Dedifferentiated amniotic fluid mesenchymal stem cell (primary cell): ENCODE measurements around the gene MAPKAP1.

Experiments
- DNase-seq: peaks from one replicate; pipeline ENCODE4 v3.0.0-alpha.2; 2016; ENCODE audit errors: extremely low spot score

The MAPKAP1 gene

DNA sequence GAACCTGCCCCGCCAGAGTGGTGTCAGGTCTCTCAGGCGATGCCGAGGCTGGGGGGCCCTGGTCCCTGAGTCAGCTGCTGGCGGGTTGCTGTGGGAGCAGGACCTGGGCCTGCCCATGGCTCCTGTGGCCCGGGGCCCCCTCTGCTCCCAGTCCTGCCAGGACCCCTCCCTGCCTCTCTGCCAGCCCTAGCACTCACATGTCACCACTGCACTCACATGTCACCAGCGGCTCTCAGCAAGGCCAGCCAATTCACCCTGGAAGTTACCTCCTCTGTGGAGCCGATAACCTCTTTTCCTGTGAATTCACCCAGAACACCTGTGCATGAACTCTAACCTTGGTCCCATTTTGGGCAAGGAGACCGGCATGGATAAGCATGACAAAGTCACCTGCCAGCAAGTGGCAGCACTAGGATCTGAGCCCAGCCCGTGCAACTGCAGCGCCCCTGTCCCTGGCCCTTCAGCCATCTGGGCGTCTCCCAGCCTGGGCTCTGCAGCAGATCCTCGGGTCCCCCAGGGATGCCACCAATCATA is 275.2 kb downstream of the MAPKAP1 start:
- DNase-seq: no peak

DNA sequence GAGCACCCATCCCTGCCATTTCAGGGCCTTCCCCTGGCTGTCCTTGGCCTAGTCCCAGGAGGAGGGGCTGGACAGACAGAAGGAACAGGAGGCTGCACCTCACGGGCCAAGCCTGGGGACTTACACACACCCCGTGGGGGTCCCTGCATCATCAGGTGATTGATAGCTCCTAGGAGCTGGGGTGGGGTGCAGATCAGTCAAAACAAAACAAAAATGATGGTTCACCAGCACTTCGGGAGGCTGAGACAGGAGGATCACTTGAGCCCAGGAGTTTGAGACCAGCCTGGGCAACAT is 276.0 kb downstream of the MAPKAP1 start:
- DNase-seq: no peak

DNA sequence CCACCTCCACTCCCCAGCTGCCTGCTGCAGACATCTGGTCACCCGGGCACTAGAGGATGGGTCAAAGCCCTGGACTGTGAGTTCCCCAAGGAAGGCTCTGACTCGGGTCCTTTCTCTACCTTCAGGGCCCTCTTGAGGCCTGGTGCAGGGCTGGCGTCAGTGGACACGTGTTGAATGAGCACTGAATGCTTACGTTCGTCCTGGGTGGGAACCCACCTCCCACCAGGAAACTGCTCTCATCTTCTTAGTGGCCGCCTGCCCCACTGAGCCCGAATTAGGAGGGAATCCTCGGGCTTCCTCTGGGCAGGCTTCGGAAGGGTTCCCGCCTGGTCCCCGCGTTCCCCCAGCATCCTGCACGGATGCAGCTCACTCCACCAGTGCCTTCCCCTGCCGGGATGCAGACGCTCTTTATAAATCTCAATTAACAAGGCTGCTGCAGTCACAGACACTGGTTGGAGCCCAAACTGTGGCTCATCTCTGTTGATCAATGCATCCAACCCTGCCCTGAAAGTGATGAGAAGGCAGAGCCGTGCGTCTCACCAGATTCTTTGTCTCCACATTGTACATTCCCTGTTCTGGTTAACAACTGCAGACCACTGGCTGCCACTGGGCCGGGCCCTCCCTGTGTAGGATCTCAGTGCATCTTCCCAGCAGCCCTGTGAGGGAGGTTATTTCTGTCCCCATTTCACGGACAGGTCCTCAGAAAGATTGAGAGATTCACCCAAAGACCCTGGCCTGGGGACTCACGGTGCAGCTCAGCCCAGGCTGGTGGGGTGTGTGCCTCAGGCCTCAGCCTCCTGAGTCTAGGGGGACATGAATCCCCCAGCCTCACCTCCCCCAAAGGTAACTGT is 276.6 kb downstream of the MAPKAP1 start:
- no peak for DNase-seq

DNA sequence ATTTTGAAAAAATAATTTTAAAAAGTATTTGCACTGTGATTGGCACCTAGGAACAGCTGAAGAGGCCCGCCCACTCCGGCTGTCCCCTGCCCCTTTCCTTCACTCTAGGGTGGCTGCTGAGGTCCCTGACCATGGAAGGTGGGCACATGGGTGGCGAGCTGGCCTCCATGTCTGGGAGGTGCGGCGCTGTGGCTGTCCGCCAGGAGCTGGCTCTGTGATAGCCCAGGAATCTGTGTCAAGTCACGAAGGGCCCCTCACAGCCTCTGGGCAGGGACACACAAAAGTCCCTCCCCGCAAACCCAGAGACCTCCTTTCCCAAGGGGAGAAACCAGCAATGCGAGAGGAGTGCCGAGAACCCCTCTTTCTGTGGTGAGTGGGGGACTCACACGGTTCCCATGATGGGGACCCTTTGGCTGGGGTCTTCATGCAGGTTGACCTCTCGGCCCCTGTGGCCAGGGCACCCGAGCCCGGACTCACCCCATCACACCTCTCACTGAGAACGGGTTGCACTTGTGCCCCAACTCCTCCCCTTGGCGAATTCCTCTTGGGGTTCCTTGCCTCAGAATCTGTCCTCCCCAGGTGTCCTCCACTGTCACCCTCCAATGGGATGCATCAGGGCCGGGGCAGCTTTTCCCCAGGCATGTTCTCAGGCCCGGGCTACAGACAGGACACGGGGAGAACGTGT is 277.4 kb downstream of the MAPKAP1 start:
- no peak for DNase-seq

DNA sequence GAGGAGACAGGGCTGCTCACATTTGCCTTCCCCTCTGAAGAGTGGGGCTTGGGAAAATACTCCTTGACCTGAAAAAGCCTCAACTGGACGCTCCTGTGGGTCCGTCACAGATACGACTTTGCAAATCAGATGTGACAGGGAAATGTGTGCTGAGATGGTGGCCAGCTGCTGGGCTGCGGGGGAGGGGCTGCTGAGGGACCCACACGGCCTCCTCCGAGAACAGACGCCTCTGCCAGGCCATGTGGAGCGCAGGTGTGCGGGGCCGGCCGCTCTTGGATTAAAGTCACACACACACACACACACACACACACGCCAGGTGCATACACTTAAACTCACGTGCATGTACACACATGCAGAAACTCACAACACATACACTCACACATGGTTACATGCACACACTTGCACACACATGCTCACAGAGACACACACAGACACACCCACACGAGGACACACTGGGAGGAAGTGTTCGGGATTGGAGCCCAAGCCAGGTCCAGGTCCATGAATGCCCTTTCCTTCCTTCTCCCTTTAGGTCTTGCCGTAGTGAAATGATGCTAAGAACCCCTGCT is 278.0 kb downstream of the MAPKAP1 start:
- no peak for DNase-seq

DNA sequence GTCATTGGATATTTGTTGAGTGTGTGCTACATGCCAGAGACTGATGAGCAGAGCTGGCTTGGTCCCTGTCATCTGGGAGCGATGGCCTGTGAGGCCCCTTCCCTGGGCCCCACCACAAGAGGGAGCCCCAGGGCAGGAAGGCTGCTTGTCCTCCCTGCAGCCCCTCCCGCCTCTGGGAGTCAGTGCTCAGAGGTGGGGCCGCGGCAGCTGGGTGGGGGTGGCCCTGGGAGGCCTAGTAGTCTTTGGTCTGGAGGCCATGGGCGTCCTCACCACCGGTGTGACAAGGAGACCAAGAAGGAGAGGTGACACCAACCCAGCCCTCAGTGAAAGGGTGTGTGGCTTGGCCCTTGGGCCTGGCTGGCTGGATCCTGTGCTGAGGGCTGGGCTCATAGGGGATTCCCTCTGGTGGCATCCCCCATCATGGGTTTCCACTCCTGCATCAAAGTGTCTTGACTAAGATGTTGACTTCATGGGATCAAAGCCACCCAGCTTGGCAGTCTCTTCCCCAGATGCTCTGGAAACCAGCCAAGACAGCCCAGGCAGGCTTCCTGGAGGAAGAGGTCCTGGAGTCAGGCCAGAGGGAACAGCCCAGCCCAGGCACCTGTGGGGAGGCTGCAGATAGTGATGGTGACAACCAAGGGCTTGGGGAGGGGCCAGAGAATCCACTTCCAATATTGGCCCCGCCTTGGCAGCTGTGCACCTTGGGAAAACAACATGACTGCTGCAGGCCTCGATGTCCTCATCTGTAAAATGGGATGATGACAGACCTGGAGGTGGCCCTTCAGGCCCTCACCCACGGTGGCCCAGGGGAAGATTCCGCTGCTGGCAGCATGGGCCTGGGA is 278.7 kb downstream of the MAPKAP1 start:
- DNase-seq: no peak

DNA sequence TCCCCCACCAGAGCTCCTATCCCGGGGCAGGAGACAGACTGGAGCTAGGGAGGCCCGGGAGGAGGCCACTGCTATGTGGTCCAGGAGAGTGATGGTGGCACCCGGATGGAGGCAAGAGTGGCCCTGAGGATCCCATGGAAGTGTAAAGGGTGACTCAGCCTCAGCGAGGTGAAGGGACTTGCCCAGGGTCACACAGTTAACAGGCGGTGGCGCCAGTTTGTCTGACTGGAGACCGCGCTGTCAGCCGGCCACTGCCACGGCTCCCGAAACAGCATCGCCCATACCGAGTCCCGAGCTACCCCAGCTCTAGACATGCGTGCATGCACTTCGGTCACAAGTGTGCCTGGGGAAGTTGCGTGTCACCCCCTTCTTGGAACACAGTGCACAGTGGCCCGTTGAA is 279.5 kb downstream of the MAPKAP1 start:
- no peak for DNase-seq

DNA sequence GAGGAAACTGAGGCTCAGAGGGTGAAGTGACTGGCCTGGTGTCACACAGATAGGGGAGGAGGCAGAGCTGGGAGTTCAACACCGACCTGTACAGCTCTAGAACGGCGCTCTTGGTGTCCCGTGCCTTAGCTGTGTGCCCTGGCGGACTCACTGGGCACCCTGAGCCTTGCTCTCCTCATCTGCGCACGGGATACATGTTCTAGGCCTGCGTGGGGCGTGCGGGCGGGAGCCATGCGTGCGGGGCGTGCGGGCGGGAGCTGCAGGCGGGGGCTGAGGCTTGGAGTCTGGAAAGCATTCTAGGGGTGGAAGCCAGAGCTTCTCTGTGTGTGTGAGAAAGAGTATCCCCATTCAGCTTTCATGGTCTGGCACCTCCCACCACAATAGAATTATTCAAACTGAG is 280.1 kb downstream of the MAPKAP1 start:
- no peak for DNase-seq

DNA sequence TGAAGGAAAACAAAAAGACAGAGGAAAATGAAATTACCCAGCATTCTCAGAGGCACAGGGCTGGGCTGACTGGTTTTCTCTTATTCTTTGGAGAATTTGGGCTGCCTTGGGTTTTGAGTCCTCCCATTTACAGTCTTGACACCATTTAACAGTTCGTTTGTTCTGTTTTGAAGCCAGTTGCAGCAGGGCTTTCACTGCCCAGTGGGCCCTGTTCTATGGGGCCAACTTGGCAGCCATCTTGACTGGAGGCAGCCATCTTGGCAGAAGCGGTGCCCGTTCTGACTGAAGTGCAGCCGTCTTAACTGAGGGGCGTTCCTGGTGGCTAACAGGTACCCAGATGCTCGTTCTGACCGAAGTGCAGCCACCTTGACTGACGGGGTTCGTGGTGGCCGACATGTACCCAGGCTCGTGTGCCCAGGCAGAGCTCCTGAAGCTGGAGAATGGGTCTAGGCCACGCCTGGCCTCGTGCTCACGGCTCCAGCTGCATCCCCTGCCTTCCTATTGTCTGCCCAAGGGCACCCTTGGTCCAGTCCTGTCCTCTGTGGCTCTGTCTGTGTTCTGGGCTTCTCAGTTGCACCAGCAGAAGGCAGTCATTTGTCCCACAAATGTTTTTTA is 281.0 kb downstream of the MAPKAP1 start:
- DNase-seq: no peak

DNA sequence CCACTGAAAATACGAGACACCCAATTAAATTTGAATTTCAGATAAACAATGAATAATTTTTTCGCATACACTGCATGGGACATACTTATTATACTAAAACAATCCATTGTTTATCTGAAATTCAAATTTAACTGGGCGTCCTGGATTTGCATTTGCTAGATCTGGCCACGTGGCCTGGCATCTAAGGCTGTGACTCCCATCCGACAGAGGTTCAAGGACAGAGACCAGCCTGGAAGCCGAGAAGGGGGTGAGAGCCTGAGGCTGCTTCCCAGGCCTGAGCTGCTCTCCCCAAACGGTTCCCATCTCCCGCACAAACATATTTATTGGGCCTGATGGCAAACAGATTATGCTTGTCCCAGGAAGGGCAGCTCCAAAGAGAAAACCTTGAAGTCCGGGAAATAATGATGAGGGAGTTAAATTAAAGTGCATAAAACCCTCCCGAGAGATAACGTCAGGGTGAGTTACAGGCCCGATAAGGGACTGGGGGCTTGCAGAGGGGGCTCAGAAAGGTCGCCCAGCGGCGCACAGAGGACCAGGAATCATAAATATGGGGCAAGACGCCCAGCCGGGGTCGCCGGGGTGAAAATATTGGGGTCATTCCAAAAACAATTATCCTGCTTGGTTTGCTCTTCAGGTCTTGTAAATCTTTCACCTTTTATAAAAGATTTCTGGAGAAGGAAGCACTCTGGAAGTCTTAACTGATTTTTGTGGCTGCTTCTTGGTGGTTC is 281.7 kb downstream of the MAPKAP1 start:
- DNase-seq: no peak

DNA sequence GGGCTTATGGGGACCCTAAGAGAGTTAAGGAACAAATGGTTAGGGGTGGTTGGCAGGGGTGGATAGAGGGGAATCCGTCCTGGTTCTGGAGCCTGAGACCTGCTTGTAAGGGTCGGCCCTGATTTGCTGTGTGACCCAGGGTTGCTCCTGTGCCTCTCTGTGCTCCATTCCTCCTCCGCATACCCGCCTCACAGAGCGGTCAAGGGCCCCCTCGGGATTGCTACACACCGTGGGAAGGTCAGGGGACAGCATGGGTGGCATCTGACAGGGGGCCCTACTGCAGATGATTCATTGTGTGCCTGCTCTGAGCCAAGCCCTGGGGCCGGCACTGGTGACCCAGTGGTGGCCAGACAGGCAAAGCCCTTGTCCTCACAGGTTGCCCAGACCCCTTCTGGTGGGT is 283.0 kb downstream of the MAPKAP1 start:
- no peak for DNase-seq

DNA sequence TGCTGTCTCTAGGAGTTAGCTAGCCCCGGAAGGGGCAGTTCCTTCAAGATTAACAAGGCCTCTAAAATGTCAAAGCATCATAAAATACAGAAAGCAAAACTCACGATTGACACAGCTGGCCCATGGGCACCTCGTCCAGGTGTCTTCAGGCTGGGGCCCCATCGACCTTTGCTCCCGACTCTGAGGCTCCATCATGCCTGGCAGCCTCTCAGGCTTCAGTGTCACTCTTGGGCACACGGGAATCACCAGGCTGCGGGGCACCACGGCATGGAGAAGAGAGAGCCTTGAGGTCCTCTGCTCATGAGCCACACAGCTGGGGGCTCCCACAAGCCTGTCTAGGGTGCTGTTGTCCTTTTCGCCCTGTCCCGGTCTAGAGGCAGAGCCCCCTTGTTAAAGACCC is 284.2 kb downstream of the MAPKAP1 start:
- no peak for DNase-seq

DNA sequence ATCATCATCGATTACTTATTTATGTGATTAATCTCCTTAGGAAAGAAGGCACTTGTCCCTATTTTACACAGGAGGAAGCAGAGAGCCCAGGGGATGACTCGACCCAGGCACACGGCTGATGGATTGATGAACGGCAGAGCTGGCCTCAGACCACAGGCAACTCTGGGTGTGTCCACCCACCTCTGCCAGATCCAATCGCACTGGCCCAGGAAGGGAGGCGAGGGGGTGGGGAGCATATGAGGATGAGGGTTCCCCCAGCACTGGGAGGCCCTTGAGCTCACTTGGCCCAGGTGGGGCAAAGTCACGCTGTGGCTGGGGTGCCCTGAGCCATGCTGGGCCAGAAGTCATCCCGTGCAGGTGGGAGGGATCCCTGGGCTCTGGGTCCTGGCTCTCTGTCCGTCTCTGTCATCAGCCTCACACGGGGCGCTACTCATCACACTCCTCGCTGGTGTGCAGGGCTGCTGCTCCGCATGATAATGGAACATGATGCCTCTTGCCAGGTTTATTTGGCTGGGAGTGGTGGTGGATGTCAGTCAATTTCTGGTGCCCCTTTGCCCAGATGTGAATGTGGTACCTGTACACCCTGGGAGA is 285.3 kb downstream of the MAPKAP1 start:
- DNase-seq: no peak

DNA sequence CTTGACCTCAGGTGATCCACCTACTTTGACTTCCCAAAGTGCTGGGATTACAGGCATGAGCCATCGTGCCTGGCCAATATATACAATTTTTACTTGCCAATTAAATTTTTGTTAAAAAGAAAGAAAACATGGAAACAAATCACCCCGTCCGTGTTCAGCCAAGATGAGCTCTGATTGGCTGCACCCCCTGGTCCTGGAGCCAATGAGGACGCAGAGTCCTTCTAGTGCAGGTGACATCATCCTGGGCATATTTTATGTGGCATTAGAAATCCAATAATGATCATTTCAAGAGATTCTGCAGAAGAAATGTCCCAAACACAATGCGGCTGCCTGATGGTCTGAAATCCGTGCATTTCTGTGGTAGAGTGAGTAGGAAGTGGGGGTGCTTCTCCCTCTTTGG is 285.8 kb downstream of the MAPKAP1 start:
- DNase-seq: no peak

DNA sequence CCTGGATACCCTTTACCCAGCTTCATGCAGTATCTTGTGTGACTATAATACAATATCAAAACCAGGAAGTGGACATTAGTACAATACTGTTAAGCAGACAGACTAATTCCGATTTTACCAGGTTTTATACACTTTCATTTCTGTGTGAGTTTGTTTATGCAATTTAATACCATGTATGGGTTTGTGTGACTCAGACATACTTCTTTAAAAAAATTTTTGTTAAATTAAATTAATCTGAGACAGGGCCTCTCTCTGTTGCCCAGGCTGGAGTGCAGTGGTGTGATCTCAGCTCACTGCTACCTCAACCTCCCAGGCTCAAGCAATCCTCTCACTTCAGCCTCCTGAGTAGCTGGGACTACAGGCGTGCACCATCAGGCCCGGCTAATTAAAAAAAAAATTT is 288.6 kb downstream of the MAPKAP1 start:
- DNase-seq: peak; percentile 55

DNA sequence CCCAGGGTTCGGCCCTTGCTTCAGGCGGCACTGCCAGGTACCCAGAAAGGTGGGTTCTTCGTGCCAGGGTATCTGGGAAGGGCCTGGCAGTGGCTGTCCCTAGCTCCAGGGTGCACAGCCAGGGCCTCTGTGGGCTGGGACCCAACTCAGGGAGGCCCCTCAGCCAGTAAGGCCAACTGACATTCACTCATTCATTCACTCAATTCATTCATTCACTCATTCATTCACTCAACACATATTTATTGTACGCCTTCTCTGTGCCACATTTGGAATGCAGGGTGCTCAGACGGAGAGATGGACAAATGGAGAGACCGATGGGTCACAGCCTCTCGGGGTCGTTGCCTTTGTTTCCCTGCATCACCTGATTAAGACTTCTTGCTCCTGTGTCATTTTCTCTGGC is 290.5 kb downstream of the MAPKAP1 start:
- no peak for DNase-seq

DNA sequence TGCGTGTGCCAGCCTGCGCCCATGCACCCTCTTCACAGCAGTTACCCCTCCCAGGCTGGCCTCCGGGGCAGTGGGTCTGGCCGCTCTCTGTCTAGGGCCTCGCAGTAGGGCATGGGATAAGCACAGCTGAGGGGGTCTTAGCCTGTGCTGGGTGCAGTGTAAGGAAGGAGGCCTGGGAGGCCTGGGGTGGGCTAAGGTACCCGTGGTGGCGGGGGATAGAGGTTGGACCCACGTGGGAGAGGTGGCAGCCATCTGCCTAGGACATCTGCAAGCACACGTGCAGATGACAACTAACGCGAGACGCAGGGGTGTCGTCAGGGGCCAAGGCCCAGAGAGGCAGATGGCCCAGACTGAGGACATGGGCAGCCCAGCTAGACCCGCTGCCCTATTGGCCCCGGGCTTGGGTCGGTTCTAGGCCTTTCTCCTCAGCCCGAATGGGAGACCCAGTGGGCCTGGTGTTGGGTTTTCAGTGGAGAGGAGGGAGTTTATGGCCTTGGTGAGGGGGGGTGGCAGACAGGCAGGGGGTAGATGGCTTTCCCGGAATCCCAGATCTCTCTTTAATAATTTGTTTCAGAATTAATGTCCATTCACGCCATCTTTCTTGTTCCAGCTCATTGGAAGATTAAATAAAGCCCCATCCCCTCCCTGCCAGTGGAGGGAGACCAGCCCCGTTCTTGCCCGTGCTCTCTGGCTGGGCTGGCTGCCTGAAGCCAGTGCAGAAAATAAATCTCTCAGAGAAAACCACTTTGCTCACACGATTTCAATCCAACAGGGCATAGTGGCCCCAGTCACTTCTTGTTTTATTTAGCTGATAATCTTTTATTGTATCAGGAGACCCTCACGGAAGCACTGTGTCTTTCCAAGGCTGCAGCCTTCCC is 291.2 kb downstream of the MAPKAP1 start:
- DNase-seq: no peak

DNA sequence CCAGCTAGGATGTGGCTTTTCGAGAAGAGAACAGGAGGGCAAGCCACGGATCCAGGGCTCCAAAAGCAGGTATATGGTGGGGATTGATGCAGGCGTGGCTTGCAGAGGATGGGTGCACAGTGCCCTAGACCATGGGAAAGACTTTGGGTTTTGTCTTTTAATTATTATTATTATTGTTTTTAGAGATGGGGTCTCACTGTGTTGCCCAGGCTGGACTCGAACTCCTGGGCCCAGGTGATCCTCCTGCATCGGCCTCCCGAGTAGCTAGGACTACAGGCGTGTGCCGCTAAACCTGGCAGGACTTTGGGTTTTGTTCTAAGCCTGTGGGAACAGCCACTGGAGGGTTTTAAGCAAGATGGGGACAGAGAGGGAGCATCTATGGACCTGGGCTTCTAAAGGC is 293.4 kb downstream of the MAPKAP1 start:
- DNase-seq: no peak

DNA sequence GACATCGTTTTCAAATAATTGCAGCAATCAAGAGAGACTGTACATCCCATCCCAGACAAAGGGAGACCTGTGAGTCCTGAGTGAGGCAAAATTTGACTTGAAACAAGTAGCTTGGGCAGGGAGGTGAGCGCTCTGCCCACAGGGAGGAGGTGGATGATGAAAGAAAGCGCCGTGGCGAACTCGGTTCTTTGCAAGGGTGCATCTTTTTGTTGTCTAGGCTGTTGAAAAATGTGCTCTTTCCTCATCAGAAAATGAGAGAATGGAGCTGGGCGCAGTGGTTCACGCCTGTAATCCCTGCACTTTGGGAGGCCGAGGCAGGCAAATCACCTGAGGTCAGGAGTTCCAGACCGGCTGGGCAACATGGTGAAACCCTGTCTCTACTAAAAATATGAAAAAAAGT is 294.8 kb downstream of the MAPKAP1 start:
- DNase-seq: no peak
